Gastrocnemius medialis (tissue), 4 donors: ENCODE measurements around the gene SIRT7. TPM values are rescaled to one million over a fixed set of nuclear protein-coding genes. Genes with fewer than 3 reads are reported as not detected.

Experiments
- ATAC-seq, 2 donors: fragments of 150-250 bp; one replicate each; pipeline ENCODE4 v1.9.1; 2016
- DNase-seq, 2 donors: peaks; one replicate each; pipeline ENCODE4 v3.0.0-alpha.2; 2019
- H3K27ac ChIP-seq, 4 donors: fragments of 200-600 bp; sonication (generic); 1 replicate in 1 of 4; 2 replicates in 3 of 4; pipeline ENCODE4 v1.5.1; 2016 to 2018; ENCODE audit warnings: mild to moderate bottlenecking in 2 of 4, moderate library complexity in 1 of 4
- H3K27me3 ChIP-seq, 3 donors: fragments of 200-600 bp; sonication (generic) in 2 of 3; 1 replicate in 1 of 3; 2 replicates in 2 of 3; pipeline versions ENCODE4 v1.5.1 to v1.6.0; 2016 to 2019; ENCODE audit warnings: mild to moderate bottlenecking in 1 of 3, moderate library complexity in 1 of 3
- H3K36me3 ChIP-seq, 2 donors: fragments of 200-600 bp; sonication (generic) in 1 of 2; one replicate each; pipeline ENCODE4 v1.5.1; 2017 to 2018
- H3K4me1 ChIP-seq, 2 donors: fragments of 200-600 bp; sonication (generic) in 1 of 2; one replicate each; pipeline ENCODE4 v1.5.1; 2016 to 2017; ENCODE audit warnings: mild to moderate bottlenecking in 2 of 2
- H3K4me3 ChIP-seq, 4 donors: fragments of 200-600 bp; sonication (generic) in 3 of 4; 1 replicate in 1 of 4; 2 replicates in 3 of 4; pipeline ENCODE4 v1.5.1; 2016 to 2019; ENCODE audit warnings: mild to moderate bottlenecking in 2 of 4
- H3K9me3 ChIP-seq, 3 donors: fragments of 200-600 bp; sonication (generic) in 2 of 3; 1 replicate in 1 of 3; 2 replicates in 2 of 3; pipeline ENCODE4 v1.5.1; 2016 to 2019
- CTCF ChIP-seq, 5 experiments: fragments of 450-650 bp in 3 of 5; fragments of 200-600 bp in 2 of 5; sonication (generic) in 2 of 5; IDR thresholded peaks in 4 of 5; conservative IDR thresholded peaks in 1 of 5; 1 replicate in 4 of 5; 2 replicates in 1 of 5; pipeline ENCODE4 v1.5.1; 2016 to 2019; ENCODE audit warnings: antibody characterized with exemption in 5 of 5, mild to moderate bottlenecking in 3 of 5, moderate library complexity in 3 of 5
- POLR2A ChIP-seq, 2 donors: fragments of 450-650 bp; IDR thresholded peaks; one replicate each; pipeline ENCODE4 v1.6.1; 2017; ENCODE audit warnings: antibody characterized with exemption in 2 of 2, mild to moderate bottlenecking in 2 of 2, moderate library complexity in 2 of 2
- in situ Hi-C, 4 donors: fragments of 200-750 bp; cut with MboI; loops; one replicate each; pipeline versions ENCODE4 v1.15.0 to v1.8.0; 2017; ENCODE audit warnings: low sequenced_read_pairs in 4 of 4
- intact Hi-C: fragments of 100-400 bp; cut with DNase I; formaldehyde crosslinking; loops from one replicate; pipeline ENCODE4 v1.15.1; 2023; ENCODE audit warnings: low total_unique reads
- total RNA-seq, 4 donors: library from RNA; depleted of rRNA; stranded (reverse); fragments of >200 nt; gene quantifications; one replicate each; pipeline versions ENCODE4 v1.1.0 to v1.2.3, GENCODE V29; 2016

SIRT7 gene
- total RNA-seq, 4 donors from 2014 or later = 7.2 to 11.4 (median 8.3) TPM

DNA sequence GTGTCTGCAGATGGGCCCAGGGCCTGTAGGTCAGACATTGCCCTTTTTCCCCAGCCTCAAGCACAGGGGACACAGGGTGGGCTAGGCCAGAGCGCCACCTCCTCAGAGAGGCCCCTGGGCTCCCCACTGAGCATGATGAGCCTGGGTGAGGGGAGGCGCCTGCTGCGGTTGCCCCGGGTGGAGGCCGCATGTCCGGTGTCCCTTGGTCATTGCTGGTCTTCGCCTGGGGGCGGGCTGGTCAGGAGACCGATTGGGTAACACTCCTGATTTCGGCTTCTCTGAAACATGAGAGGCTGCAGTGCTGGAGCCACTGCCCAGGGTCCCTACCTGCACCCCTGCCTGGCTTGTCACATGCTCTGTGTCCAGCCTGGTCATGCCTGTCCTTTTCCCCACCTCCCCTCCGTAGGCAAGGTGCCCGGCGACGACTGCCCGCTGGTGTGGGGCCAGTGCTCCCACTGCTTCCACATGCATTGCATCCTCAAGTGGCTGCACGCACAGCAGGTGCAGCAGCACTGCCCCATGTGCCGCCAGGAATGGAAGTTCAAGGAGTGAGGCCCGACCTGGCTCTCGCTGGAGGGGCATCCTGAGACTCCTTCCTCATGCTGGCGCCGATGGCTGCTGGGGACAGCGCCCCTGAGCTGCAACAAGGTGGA, 18.3 kb downstream of the SIRT7 start:
- Histone ChIP-seq H3K27ac (no peak overlapping the region), H3K27me3 (no peaks in the 10 kb centered on the region), H3K4me3 (no peak overlapping the region), H3K9me3 (no peaks in the 10 kb centered on the region), H3K36me3 (peaks cover 0 to 38% of the 10 kb centered on the region in 2 donors), H3K4me1 (peaks cover 0 to 3% of the 10 kb centered on the region in 2 donors)
- TF ChIP-seq POLR2A (IDR thresholded peaks at IDR 0.05) = no peak
- no peak for TF ChIP-seq CTCF (IDR thresholded peaks at IDR 0.05 in 4 of 5, conservative IDR thresholded peaks at IDR 0.05 in 1 of 5)
- in situ Hi-C loops (no loop called here), intact Hi-C loops (no loop called here)
- no peak for ATAC-seq
- DNase-seq = peak in 1 of 2 donors; percentile 22

DNA sequence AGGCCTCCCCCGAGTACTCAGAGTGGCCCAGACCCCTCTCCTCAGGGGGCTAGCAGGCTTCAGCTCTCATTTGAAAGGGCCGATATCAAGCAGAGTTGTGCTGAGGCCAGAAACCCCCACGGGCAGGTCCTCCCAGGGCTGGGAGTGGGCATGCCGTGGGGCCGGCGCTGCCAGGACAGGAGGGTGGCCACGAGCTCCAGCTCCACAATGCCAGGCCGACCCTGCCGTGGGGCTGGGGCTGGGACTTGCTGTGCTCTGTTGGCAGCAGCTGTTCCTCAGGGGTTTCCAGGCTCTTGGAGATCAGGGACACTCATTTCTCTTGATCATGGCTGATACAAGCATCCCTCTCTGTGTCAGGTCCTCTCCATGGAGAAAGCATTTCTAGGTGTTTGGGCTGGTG, 19.1 kb downstream of the SIRT7 start:
- ATAC-seq (no peak), DNase-seq (no peak)
- TF ChIP-seq POLR2A (IDR thresholded peaks at IDR 0.05) (no peak), CTCF (IDR thresholded peaks at IDR 0.05 in 4 of 5, conservative IDR thresholded peaks at IDR 0.05 in 1 of 5) (no peak)
- Histone ChIP-seq H3K4me1 (peaks cover 0 to 3% of the 10 kb centered on the region in 2 donors), H3K27ac (no peak overlapping the region), H3K27me3 (no peaks in the 10 kb centered on the region), H3K36me3 (peaks cover 0 to 45% of the 10 kb centered on the region in 2 donors), H3K4me3 (no peak overlapping the region), H3K9me3 (no peaks in the 10 kb centered on the region)
- intact Hi-C loops = no loop called here
- in situ Hi-C loops = no loop called here

- in situ Hi-C loops = no loop called here
- no peak overlapping the region for H3K4me3 ChIP-seq
- H3K9me3 ChIP-seq = no peaks in the 10 kb centered on the region
- H3K27ac ChIP-seq = no peak overlapping the region
- TF ChIP-seq POLR2A (IDR thresholded peaks at IDR 0.05) (no peak), CTCF (IDR thresholded peaks at IDR 0.05 in 4 of 5, conservative IDR thresholded peaks at IDR 0.05 in 1 of 5) (no peak)
- intact Hi-C loops = no loop called here
- H3K4me1 ChIP-seq = peaks cover 0 to 3% of the 10 kb centered on the region in 2 donors
- ATAC-seq = no peak
- DNase-seq = no peak
- no peaks in the 10 kb centered on the region for H3K27me3 ChIP-seq
- H3K36me3 ChIP-seq = peaks cover 0 to 45% of the 10 kb centered on the region in 2 donors
Observed at GRCh38 chr17:81898029-81898866, 19.7 kb downstream of the SIRT7 start.

GRCh38 chr17:81895400-81895799, 22.6 kb downstream of the SIRT7 start:
- DNase-seq (no peak), ATAC-seq (no peak)
- intact Hi-C loops = no loop called here
- Histone ChIP-seq H3K27me3 (no peaks in the 10 kb centered on the region), H3K4me1 (peaks cover 11 to 12% of the 10 kb centered on the region in 2 donors), H3K27ac (no peak overlapping the region), H3K36me3 (peaks cover 0 to 42% of the 10 kb centered on the region in 2 donors), H3K9me3 (no peaks in the 10 kb centered on the region), H3K4me3 (no peak overlapping the region)
- in situ Hi-C loops = no loop called here
- TF ChIP-seq CTCF (IDR thresholded peaks at IDR 0.05 in 4 of 5, conservative IDR thresholded peaks at IDR 0.05 in 1 of 5) (no peak), POLR2A (IDR thresholded peaks at IDR 0.05) (no peak)
